Measurements from ENCODE around the gene TMEM186.
A peak's percentile ranks its signal among the peaks of the same experiment; 100 is the strongest.
"Not testable (repeated sequence)": the region's sequence is repeated elsewhere in the genome, so short reads cannot be mapped to it uniquely, and the experiment has no call there.

TMEM186 gene

DNA sequence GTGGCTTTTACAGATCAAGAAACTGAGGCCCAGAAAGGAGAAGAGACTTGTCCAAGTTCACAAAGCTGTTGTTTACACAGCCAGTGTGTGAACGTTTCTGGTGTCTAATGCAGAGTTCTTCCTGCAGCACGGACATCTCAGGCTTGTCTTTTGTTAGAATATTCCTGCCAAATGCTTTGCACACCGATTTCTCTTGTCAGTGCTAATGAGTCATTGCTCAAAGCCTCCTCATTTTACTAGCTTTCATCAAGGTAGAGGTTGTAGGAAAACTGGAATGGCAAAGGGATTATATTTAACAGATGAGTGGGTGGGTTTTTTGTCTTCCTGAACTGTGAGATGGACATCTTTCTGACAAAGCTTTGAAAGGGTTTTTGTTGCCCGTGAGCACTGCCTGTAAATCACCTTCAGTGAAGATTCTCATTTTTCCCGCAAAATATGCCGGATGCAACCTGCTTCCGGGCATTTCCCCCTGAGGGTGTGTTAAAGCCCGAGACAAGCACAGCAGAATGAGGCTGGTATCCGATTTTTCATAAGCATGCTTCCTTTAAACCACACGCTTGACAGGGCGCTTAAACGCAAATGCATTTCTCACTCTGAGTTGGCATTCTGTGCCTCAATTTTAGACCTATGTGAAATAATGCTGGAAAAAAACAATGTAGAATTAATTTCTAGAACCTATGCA lies 14.9 kb upstream of the TMEM186 start:
- peak in 1 of 51 donors; percentile 43 for DNase-seq

GRCh38 chr16:8808613-8809353 lies 11.3 kb upstream of the TMEM186 start:
- DNase-seq, result no peak

GRCh38 chr16:8808009-8808408 lies 10.6 kb upstream of the TMEM186 start:
- DNase-seq, result no peak

- DNase-seq, result no peak
Observed at GRCh38 chr16:8807189-8807588, 9.8 kb upstream of the TMEM186 start.

GRCh38 chr16:8806272-8806983 lies 9.0 kb upstream of the TMEM186 start:
- peak in 1 of 51 donors; percentile 9 for DNase-seq

GRCh38 chr16:8804313-8804712 lies 6.9 kb upstream of the TMEM186 start:
- no peak for DNase-seq

DNA sequence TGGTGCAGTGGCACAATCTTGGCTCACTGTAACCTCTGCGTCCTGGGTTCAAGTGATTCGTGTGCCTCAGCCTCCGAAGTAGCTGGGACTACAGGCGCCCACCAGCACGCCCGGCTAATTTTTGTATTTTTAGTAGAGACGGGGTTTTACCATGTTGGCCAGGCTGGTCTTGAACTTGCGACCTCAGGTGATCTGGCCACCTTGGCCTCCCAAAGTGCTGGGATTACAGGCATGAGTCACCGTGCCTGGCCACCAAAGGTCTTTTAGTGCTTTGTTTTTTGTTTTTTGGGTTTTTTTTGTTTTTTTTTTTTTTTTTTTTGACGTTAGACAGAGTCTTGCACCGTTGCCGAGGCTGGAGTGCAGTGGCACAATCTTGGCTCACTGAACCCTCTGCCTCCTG lies 6.3 kb upstream of the TMEM186 start:
- not testable (repeated sequence) for DNase-seq

DNA sequence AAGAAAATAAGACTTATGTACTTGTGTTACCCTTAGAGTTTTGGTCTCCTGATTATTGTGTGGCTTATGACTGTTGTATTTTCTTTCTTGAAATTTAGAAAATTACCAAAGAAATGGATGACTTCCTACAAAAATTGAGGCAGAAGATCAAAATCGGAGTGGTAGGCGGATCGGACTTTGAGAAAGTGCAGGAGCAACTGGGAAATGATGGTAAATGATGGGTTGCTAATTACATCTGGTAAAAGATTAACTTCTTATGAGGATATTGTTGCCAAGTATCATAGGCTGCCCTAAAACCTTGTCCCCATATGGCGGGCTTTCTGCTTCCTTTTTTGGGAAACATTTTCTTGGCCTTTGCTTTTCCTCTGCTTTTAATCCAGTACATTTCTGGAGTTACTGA lies 4.3 kb upstream of the TMEM186 start:
- no peak for DNase-seq

DNA sequence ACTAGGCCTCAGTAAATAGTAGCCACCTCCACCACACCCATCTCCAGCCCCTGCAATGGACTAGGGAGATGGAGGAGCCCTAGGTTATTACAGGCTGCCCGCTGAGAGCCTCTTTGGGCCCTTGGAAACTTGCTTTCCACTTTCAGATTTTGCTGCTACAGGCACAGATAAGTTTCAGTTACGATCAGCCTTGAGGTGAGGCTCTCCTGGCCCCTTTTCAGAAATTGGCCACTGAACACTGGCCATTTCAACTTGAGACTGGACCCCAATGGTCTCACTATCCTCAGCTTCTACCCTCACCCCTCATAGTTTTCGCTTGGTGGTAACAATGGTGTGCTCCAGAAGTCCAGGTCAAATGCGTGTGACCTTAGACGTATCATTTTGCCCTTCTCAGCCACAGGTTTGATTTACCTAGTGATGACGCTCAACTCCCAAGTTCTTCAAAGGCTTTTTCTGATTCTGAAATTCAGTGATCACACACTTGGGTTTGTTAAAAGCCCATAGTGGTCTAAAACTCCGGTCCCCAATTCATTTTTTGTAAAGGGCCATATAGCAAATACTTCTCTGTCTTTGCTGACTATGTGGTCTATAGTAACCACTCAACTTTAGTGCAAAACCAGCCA lies 1.2 kb upstream of the TMEM186 start:
- DNase-seq, result no peak

DNA sequence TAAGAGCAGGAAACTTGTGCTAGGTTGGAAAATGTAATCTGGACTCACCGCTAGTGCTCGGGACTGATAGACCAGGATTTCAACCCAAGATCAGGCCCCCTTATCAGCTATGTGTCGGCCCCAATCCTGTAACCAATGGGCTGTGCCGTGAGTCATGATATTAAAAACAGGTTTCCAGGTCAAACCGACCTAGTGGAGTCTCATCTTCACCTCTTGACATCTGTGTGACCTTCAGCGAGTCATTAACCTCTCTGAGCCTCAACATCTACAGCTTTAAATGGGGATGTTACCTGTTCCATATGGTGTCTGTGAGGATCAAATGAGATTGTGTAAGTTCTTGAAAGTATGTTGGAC lies 712 bp upstream of the TMEM186 start:
- DNase-seq, result no peak

GRCh38 chr16:8796469-8797363 lies 723 bp downstream of the TMEM186 start:
- no peak for DNase-seq

- no peak for DNase-seq
Observed at GRCh38 chr16:8795818-8796217, 1.6 kb downstream of the TMEM186 start.

DNA sequence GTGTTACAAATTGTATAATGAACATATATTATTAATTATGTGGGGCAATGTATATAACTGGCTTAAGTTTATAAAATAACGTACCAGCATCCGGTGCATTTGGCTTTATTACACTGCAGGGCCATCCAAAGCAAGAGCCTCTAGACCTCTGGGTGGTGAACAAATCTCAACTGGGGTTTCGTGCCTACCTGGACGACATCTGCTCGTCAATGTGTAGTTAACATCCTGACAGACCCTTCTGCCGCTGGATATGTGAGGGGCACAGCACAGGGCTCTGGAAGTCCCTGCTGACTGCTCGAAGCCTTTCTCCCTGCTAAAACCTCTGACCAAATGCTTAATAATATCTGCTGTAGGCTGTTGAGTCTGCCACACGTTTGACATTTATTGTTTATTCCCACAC lies 2.3 kb downstream of the TMEM186 start:
- no peak for DNase-seq

- no peak for DNase-seq
Observed at GRCh38 chr16:8788578-8789172, 8.8 kb downstream of the TMEM186 start.

GRCh38 chr16:8786316-8786715 lies 11.1 kb downstream of the TMEM186 start:
- not testable (repeated sequence) for DNase-seq

GRCh38 chr16:8785408-8785807 lies 12.0 kb downstream of the TMEM186 start:
- no peak for DNase-seq

GRCh38 chr16:8782673-8783072 lies 14.8 kb downstream of the TMEM186 start:
- no peak for DNase-seq

GRCh38 chr16:8781797-8782196 lies 15.6 kb downstream of the TMEM186 start:
- no peak for DNase-seq

- DNase-seq, result no peak
Observed at GRCh38 chr16:8777217-8777616, 20.2 kb downstream of the TMEM186 start.

DNA sequence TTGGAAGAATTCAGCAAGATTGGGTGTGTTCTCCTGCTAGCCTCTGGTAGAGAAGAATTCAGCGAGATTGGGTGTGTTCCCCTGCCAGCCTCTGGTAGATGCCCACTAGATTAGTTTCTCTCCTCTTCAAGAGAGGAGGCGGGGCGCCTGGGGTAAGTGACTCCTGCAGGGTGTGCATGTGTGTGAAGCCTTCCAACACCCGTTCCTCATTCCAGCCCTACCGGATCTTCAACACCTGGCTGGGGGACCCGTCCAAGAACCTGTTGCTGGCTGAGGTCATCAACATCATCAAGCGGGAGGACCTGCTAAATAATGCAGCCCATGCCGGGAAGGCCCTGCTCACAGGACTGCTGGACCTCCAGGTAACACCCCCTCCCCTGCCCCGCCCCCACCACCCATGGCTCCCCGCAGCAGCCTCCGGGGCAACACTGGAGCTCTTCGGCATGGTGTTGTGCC lies 21.3 kb downstream of the TMEM186 start:
- DNase-seq, result no peak

GRCh38 chr16:8775359-8775758 lies 22.1 kb downstream of the TMEM186 start:
- no peak for DNase-seq

Measured in hypothalamus (tissue), 51 donors.